Gastrocnemius medialis (tissue), 4 donors: ENCODE results near the gene CCSER2. TPM values are rescaled to one million over a fixed set of nuclear protein-coding genes. Genes with fewer than 3 reads are reported as not detected.
"Not testable (repeated sequence)": the region's sequence is repeated elsewhere in the genome, so short reads cannot be mapped to it uniquely, and the experiment has no call there.

Experiments
- ATAC-seq, 2 donors: fragments of 150-250 bp; one replicate each; pipeline ENCODE4 v1.9.1; 2016
- DNase-seq, 2 donors: peaks; one replicate each; pipeline ENCODE4 v3.0.0-alpha.2; 2019
- H3K27ac ChIP-seq, 4 donors: fragments of 200-600 bp; sonication (generic); 1 replicate in 1 of 4; 2 replicates in 3 of 4; pipeline ENCODE4 v1.5.1; 2016 to 2018; ENCODE audit warnings: mild to moderate bottlenecking in 2 of 4, moderate library complexity in 1 of 4
- H3K27me3 ChIP-seq, 3 donors: fragments of 200-600 bp; sonication (generic) in 2 of 3; 1 replicate in 1 of 3; 2 replicates in 2 of 3; pipeline versions ENCODE4 v1.5.1 to v1.6.0; 2016 to 2019; ENCODE audit warnings: mild to moderate bottlenecking in 1 of 3, moderate library complexity in 1 of 3
- H3K36me3 ChIP-seq, 2 donors: fragments of 200-600 bp; sonication (generic) in 1 of 2; one replicate each; pipeline ENCODE4 v1.5.1; 2017 to 2018
- H3K4me1 ChIP-seq, 2 donors: fragments of 200-600 bp; sonication (generic) in 1 of 2; one replicate each; pipeline ENCODE4 v1.5.1; 2016 to 2017; ENCODE audit warnings: mild to moderate bottlenecking in 2 of 2
- H3K4me3 ChIP-seq, 4 donors: fragments of 200-600 bp; sonication (generic) in 3 of 4; 1 replicate in 1 of 4; 2 replicates in 3 of 4; pipeline ENCODE4 v1.5.1; 2016 to 2019; ENCODE audit warnings: mild to moderate bottlenecking in 2 of 4
- H3K9me3 ChIP-seq, 3 donors: fragments of 200-600 bp; sonication (generic) in 2 of 3; 1 replicate in 1 of 3; 2 replicates in 2 of 3; pipeline ENCODE4 v1.5.1; 2016 to 2019
- POLR2A ChIP-seq, 2 donors: fragments of 450-650 bp; IDR thresholded peaks; one replicate each; pipeline ENCODE4 v1.6.1; 2017; ENCODE audit warnings: antibody characterized with exemption in 2 of 2, mild to moderate bottlenecking in 2 of 2, moderate library complexity in 2 of 2
- in situ Hi-C, 4 donors: fragments of 200-750 bp; cut with MboI; loops; one replicate each; pipeline versions ENCODE4 v1.15.0 to v1.8.0; 2017; ENCODE audit warnings: low sequenced_read_pairs in 4 of 4
- intact Hi-C: fragments of 100-400 bp; cut with DNase I; formaldehyde crosslinking; loops from one replicate; pipeline ENCODE4 v1.15.1; 2023; ENCODE audit warnings: low total_unique reads
- total RNA-seq, 4 donors: library from RNA; depleted of rRNA; stranded (reverse); fragments of >200 nt; gene quantifications; one replicate each; pipeline versions ENCODE4 v1.1.0 to v1.2.3, GENCODE V29; 2016
- TF ChIP-seq, protein P1 (sequence below), 5 experiments: fragments of 450-650 bp in 3 of 5; fragments of 200-600 bp in 2 of 5; sonication (generic) in 2 of 5; IDR thresholded peaks in 4 of 5; conservative IDR thresholded peaks in 1 of 5; 1 replicate in 4 of 5; 2 replicates in 1 of 5; pipeline ENCODE4 v1.5.1; 2016 to 2019; ENCODE audit warnings: antibody characterized with exemption in 5 of 5, mild to moderate bottlenecking in 3 of 5, moderate library complexity in 3 of 5

CCSER2 gene
- total RNA-seq, 4 donors from 2014 or later = 39.8 to 61.8 (median 49.2) TPM

DNA sequence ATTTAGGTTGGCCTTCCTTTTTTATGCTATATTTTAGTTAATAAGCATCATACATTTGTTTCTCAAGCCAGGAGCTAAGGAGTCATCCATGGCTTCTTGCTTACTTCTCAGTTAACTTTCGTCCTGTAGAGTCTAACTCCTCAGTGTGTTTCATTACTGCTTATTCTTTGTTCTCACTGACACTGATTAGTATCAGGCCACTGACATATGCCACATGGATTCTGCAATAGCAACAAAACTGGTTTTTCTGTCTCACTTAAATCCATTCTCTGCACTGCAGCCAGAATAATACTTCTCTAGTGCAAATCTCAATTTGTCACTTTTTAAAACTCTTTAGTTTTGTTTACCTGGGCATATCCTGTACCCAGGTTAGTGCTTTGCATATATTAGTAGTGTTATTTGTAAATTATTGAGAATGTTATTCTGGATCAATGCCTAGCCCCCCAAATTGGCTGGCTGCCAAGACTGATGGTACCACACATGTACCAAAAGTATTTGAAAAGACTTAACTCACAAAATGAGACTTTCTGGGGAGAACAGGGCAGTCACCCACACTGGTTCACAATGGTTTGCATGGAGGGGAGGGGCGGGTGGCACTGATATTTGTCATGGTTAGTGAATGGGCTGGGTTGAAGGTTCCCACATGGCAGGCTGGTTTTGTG, 79.1 kb downstream of the CCSER2 start:
- Histone ChIP-seq H3K27me3 (no peaks in the 10 kb centered on the region), H3K36me3 (no peaks in the 10 kb centered on the region), H3K4me1 (peaks cover 0 to 3% of the 10 kb centered on the region in 2 donors), H3K27ac (no peak overlapping the region), H3K9me3 (no peaks in the 10 kb centered on the region), H3K4me3 (no peak overlapping the region)
- DNase-seq (no peak), ATAC-seq (no peak)
- intact Hi-C loops = no loop called here
- no peak for TF ChIP-seq POLR2A (IDR thresholded peaks at IDR 0.05)
- TF ChIP-seq, protein P1, sequence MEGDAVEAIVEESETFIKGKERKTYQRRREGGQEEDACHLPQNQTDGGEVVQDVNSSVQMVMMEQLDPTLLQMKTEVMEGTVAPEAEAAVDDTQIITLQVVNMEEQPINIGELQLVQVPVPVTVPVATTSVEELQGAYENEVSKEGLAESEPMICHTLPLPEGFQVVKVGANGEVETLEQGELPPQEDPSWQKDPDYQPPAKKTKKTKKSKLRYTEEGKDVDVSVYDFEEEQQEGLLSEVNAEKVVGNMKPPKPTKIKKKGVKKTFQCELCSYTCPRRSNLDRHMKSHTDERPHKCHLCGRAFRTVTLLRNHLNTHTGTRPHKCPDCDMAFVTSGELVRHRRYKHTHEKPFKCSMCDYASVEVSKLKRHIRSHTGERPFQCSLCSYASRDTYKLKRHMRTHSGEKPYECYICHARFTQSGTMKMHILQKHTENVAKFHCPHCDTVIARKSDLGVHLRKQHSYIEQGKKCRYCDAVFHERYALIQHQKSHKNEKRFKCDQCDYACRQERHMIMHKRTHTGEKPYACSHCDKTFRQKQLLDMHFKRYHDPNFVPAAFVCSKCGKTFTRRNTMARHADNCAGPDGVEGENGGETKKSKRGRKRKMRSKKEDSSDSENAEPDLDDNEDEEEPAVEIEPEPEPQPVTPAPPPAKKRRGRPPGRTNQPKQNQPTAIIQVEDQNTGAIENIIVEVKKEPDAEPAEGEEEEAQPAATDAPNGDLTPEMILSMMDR (IDR thresholded peaks at IDR 0.05 in 4 of 5, conservative IDR thresholded peaks at IDR 0.05 in 1 of 5) = no peak
- in situ Hi-C loops = no loop called here

DNA sequence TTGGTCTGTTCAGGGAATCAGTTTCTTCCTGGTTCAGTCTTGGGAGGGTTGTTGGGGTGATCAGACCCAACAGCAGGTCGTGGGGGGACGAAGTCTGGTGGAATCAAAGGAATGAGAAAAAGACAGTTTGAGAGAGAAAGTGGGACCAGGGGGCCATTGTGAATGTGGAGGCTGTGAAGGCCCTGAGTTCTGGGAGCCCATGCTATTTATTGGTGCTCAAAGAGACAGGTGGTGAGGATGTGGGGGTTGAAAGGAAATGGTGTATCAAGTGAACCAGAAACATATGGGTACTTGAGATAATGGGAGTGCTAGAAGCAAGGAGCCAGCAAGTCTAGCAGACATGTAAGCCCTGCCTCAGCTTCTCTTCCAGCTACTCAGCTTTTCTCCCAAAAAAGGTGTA, 84.1 kb downstream of the CCSER2 start:
- Histone ChIP-seq H3K4me3 (no peak overlapping the region), H3K9me3 (no peaks in the 10 kb centered on the region), H3K27me3 (no peaks in the 10 kb centered on the region), H3K36me3 (peaks cover 0 to 6% of the 10 kb centered on the region in 2 donors), H3K27ac (no peak overlapping the region), H3K4me1 (peaks cover 10 to 15% of the 10 kb centered on the region in 2 donors)
- in situ Hi-C loops (no loop called here), intact Hi-C loops (no loop called here)
- DNase-seq = no peak
- ATAC-seq = no peak
- TF ChIP-seq, protein P1 (IDR thresholded peaks at IDR 0.05 in 4 of 5, conservative IDR thresholded peaks at IDR 0.05 in 1 of 5) = no peak
- TF ChIP-seq POLR2A (IDR thresholded peaks at IDR 0.05) = no peak

DNA sequence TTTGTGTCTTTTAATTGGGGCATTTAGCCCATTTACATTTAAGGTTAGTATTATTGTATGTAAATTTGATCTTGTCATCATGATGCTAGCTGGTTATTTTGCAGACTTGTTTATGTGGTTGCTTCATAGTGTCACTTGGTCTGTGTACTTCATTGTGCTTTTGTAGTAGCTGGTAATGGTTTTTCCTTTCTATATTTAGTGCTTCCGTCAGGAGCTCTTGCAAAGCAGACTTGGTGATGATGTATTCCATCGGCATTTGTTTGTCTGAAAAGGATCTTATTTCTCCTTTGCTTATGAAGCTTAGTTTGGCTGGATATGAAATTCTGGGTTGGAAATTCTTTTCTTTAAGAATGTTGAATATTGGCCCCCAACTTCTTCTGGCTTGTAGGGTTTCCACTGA, 85.7 kb downstream of the CCSER2 start:
- peak overlapping the region; percentile 54 to 76 (median 71) for H3K27ac ChIP-seq
- H3K4me1 ChIP-seq = peaks cover 7 to 15% of the 10 kb centered on the region in 2 donors
- intact Hi-C loops, H3K27me3 ChIP-seq, H3K36me3 ChIP-seq, DNase-seq, in situ Hi-C loops, H3K9me3 ChIP-seq: not testable (repeated sequence)
- peak overlapping the region in 1 of 4 donors; percentile 4 for H3K4me3 ChIP-seq
- ATAC-seq = peak; percentile 93 to 99

DNA sequence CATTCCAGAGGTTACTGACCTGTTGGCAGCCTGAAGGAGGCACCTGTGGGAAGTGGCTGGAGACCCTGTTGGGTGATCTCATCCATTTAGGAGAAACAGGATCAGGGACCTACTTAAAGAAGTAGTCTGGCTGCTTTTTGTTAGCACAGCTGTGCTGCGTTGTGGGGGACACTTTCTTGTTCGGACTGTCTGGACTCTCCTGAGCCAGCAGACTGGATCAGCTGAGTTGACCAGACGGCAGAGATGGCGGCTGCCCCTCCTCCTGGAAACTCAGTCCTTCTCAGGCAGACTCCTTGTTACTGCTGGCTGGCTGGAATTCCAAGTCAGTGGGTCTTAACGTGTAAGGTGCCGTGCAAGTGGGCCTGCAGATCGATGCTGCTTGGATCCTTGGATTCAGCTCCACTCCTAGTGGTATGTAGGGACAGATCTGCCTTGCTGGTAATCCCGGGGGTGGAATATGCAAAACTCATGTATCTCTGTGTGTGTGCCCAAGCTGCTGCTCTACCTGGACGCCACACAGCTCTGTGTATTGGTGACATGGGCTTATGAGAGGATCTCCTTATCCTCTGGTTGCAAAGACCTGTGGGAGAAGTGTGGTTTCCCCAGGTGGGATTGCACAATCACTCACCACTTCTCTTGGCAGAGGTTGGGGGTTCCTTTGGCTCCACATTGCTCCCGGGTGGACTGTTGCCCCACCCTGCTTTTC, 87.3 kb downstream of the CCSER2 start:
- peaks cover 7 to 15% of the 10 kb centered on the region in 2 donors for H3K4me1 ChIP-seq
- intact Hi-C loops = no loop called here
- H3K27me3 ChIP-seq = no peaks in the 10 kb centered on the region
- no peak overlapping the region for H3K27ac ChIP-seq
- ATAC-seq = peak in 1 of 2 donors; percentile 27
- H3K36me3 ChIP-seq = peaks cover 0 to 6% of the 10 kb centered on the region in 2 donors
- TF ChIP-seq, protein P1 (IDR thresholded peaks at IDR 0.05 in 4 of 5, conservative IDR thresholded peaks at IDR 0.05 in 1 of 5) = no peak
- no peak for TF ChIP-seq POLR2A (IDR thresholded peaks at IDR 0.05)
- H3K4me3 ChIP-seq = no peak overlapping the region
- in situ Hi-C loops = no loop called here
- DNase-seq = peak in 1 of 2 donors; percentile 18
- no peaks in the 10 kb centered on the region for H3K9me3 ChIP-seq

DNA sequence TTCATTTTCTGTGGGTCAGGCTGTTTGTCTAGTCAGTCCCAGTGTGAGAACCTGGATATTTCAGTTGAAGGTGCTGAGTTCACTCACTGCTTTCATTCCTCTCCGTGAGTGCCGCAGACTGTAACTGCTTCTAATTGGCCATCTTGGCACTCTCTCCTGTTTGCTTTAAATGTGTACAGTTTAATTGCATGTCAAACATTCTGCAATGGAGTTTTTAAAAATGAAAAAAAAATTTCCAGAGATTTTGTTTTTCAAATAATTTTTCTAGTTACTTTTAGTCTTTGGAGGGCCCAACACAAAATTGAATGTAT, 87.8 kb downstream of the CCSER2 start:
- in situ Hi-C loops = no loop called here
- intact Hi-C loops = no loop called here
- ATAC-seq = no peak

More for the DNA sequence above, 87.8 kb downstream of the CCSER2 start:
- Histone ChIP-seq H3K27me3 (no peaks in the 10 kb centered on the region), H3K27ac (no peak overlapping the region), H3K4me3 (no peak overlapping the region), H3K4me1 (peaks cover 7 to 15% of the 10 kb centered on the region in 2 donors), H3K36me3 (peaks cover 0 to 6% of the 10 kb centered on the region in 2 donors), H3K9me3 (no peaks in the 10 kb centered on the region)
- TF ChIP-seq, protein P1 (IDR thresholded peaks at IDR 0.05 in 4 of 5, conservative IDR thresholded peaks at IDR 0.05 in 1 of 5) = no peak
- TF ChIP-seq POLR2A (IDR thresholded peaks at IDR 0.05) = no peak
- no peak for DNase-seq
